Tibial nerve (tissue), 4 donors: Measurements from ENCODE around the gene RALA. TPM values are rescaled to one million over a fixed set of nuclear protein-coding genes. Genes with fewer than 3 reads are reported as not detected.

ENCODE experiments used
- DNase-seq, 2 donors: peaks; one replicate each; pipeline ENCODE4 v3.0.0-alpha.2; 2019; ENCODE audit warnings: low spot score in 2 of 2
- H3K27ac ChIP-seq, 4 donors: fragments of 200-600 bp; sonication (generic) in 3 of 4; one replicate each; pipeline ENCODE4 v1.5.1; 2017 to 2019; ENCODE audit warnings: mild to moderate bottlenecking in 1 of 4
- H3K27me3 ChIP-seq, 2 donors: fragments of 200-600 bp; sonication (generic) in 1 of 2; one replicate each; pipeline versions ENCODE4 v1.5.1 to v1.6.0; 2017 to 2019
- H3K36me3 ChIP-seq, 3 donors: fragments of 200-600 bp; sonication (generic); one replicate each; pipeline ENCODE4 v1.5.1; 2018 to 2019
- H3K4me1 ChIP-seq, 4 donors: fragments of 200-600 bp; sonication (generic) in 3 of 4; one replicate each; pipeline ENCODE4 v1.5.1; 2017 to 2019
- H3K4me3 ChIP-seq, 4 donors: fragments of 200-600 bp; sonication (generic) in 3 of 4; one replicate each; pipeline ENCODE4 v1.5.1; 2017 to 2019; ENCODE audit warnings: mild to moderate bottlenecking in 1 of 4, moderate library complexity in 1 of 4
- H3K9me3 ChIP-seq, 4 donors: fragments of 200-600 bp; sonication (generic) in 3 of 4; one replicate each; pipeline ENCODE4 v1.5.1; 2017 to 2019
- EP300 ChIP-seq, 2 donors: sonication (generic); formaldehyde crosslinking; IDR thresholded peaks; one replicate each; pipeline ENCODE4 v1.6.1; 2017; ENCODE audit warnings: antibody characterized with exemption in 2 of 2, mild to moderate bottlenecking in 1 of 2
- POLR2A ChIP-seq, 2 donors: fragments of 450-650 bp; IDR thresholded peaks; one replicate each; pipeline ENCODE4 v1.6.1; 2017; ENCODE audit warnings: antibody characterized with exemption in 2 of 2, mild to moderate bottlenecking in 2 of 2, moderate library complexity in 2 of 2
- WGBS, 2 donors: methylation state at CpG; one replicate each; pipeline ENCODE4 v1.1.5; 2018; 5-methylcytosine and 5-hydroxymethylcytosine counted together
- total RNA-seq, 4 donors: library from RNA; depleted of rRNA; stranded (reverse); fragments of >200 nt; gene quantifications; one replicate each; pipeline ENCODE4 v1.1.0, GENCODE V29; 2016
- TF ChIP-seq, protein P1 (sequence below), 5 experiments: fragments of 200-600 bp in 3 of 5; fragments of 450-650 bp in 2 of 5; sonication (generic) in 3 of 5; IDR thresholded peaks; one replicate each; pipeline ENCODE4 v1.5.1; 2016 to 2019; ENCODE audit warnings: antibody characterized with exemption in 5 of 5, mild to moderate bottlenecking in 3 of 5, moderate library complexity in 2 of 5

RALA gene
- total RNA-seq, 4 donors from 2014 or later, result 16.7 to 38.2 (median 23.9) TPM

DNA sequence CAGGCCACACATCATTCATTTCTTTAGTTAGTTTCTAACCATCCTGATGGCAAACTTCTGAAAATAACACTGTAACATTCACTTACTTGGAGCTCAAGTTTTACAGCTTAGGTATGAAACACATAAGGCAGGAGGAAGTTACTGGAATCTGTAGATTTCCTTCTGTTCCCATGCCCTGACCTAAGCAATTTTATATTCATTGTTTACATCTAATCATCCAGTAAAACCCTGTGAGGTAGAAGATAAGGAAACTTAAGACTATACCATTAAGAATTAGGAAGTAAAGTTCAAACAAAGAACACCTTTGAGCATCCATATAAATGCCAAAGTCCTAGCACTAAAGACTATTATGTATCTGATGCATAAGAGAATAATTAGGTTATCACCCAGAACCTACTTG is 19.5 kb downstream of the RALA start:
- Histone ChIP-seq H3K4me1 (peaks cover 0 to 23% (median 10%) of the 10 kb centered on the region in 4 donors), H3K27ac (no peak overlapping the region), H3K4me3 (no peak overlapping the region), H3K27me3 (no peaks in the 10 kb centered on the region), H3K36me3 (no peaks in the 10 kb centered on the region), H3K9me3 (no peaks in the 10 kb centered on the region)
- DNase-seq, result no peak
- TF ChIP-seq EP300 (IDR thresholded peaks at IDR 0.05) (no peak), POLR2A (IDR thresholded peaks at IDR 0.05) (no peak)
- TF ChIP-seq, protein P1, sequence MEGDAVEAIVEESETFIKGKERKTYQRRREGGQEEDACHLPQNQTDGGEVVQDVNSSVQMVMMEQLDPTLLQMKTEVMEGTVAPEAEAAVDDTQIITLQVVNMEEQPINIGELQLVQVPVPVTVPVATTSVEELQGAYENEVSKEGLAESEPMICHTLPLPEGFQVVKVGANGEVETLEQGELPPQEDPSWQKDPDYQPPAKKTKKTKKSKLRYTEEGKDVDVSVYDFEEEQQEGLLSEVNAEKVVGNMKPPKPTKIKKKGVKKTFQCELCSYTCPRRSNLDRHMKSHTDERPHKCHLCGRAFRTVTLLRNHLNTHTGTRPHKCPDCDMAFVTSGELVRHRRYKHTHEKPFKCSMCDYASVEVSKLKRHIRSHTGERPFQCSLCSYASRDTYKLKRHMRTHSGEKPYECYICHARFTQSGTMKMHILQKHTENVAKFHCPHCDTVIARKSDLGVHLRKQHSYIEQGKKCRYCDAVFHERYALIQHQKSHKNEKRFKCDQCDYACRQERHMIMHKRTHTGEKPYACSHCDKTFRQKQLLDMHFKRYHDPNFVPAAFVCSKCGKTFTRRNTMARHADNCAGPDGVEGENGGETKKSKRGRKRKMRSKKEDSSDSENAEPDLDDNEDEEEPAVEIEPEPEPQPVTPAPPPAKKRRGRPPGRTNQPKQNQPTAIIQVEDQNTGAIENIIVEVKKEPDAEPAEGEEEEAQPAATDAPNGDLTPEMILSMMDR (IDR thresholded peaks at IDR 0.05), result no peak

DNA sequence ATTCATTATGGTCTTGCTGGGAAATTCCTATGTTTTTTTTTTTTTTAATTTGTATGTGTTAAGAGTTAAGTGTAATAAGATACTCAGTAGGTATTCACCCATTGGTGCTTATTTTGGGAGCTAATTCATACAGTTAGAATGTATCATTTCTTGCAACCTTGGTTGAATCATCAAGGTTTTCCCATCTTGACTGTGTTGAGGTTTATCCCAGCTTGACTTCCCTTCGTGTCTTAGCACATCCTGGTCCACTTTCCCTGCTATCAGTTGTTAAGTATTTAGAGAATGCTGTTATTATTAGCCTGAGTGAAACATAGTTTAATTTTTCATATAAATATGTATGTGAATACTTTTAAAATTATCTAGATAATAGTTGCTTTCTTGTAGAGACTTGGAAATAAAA is 20.8 kb downstream of the RALA start:
- Histone ChIP-seq H3K27ac (no peak overlapping the region), H3K27me3 (no peaks in the 10 kb centered on the region), H3K4me1 (peaks cover 0 to 23% (median 10%) of the 10 kb centered on the region in 4 donors), H3K4me3 (no peak overlapping the region), H3K9me3 (no peaks in the 10 kb centered on the region), H3K36me3 (peaks cover 0 to 5% (median 0%) of the 10 kb centered on the region in 3 donors)
- TF ChIP-seq, protein P1 (IDR thresholded peaks at IDR 0.05), result no peak
- TF ChIP-seq EP300 (IDR thresholded peaks at IDR 0.05), result no peak
- no peak for TF ChIP-seq POLR2A (IDR thresholded peaks at IDR 0.05)
- 64 to 71% methylated on average over 1 of the region's 1 CpG for WGBS, 2 donors
- DNase-seq, result no peak

DNA sequence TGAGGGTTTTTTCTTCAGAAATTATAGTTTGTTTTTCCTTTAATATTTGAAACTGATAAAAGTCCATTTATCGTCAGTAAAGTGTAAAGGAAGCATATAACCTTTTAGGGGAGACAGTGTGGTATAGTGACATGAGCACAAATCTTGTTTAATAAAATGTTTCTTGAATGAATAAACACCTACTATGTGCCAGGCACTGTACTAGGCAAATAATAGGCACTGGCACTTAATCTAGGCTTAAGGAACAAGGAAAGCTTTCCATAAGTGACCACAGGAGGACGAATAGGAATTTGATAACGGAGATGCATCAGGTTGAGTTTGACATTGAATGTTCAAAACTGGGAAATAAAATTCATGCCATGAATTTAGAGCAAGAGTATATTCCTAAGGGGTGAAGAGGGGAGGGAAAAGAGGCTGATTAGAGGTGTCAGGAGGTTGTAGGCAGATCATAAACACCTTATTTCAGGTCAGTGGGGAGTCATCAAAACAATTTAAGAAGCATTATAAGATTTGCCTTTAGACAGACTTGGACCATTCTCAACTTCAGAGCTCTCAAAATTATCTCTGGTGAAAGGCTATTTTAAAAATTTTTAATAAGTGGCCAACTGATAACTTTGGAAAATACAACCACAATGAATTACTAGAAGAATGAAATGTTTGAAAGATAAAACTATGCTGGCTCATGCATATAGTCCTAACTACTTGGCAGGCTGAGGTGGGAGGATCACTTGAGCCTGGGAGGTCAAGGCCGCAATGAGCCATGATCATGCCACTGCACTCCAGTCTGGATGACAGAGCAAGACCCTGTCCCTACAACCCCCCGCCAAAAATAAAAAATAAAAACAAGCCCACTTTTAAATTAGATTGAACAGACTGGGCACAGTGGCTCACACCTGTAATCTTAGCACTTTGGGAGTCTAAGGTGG is 22.4 kb downstream of the RALA start:
- Histone ChIP-seq H3K4me3 (no peak overlapping the region), H3K4me1 (peaks cover 0 to 23% (median 11%) of the 10 kb centered on the region in 4 donors), H3K9me3 (no peaks in the 10 kb centered on the region), H3K27me3 (no peaks in the 10 kb centered on the region), H3K36me3 (peaks cover 0 to 5% (median 0%) of the 10 kb centered on the region in 3 donors), H3K27ac (no peak overlapping the region)
- TF ChIP-seq EP300 (IDR thresholded peaks at IDR 0.05) (no peak), POLR2A (IDR thresholded peaks at IDR 0.05) (no peak)
- TF ChIP-seq, protein P1 (IDR thresholded peaks at IDR 0.05), result no peak
- WGBS, 2 donors, result 79 to 82% methylated on average over 5 of the region's 5 CpGs
- DNase-seq, result no peak

DNA sequence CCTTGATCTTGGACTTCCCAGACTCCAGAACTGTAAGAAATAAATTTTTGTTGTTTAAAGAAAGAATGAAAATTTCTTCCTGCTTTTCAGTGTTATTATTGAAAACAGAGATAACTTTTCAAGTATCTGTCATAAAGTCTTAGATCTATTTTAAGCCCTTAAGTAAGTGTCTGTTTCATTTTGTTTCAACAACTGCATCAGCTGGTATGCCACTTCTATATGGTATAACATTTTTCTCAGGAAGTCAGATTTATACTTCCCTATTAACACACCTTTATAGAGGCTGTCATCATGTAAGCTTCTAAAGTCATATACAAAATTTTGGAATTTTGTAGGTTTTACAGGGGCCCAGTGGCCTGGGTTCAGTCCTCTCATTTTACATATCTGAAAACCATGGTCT is 24.4 kb downstream of the RALA start:
- H3K27me3 ChIP-seq, result no peaks in the 10 kb centered on the region
- no peak overlapping the region for H3K4me3 ChIP-seq
- peaks cover 0 to 5% (median 0%) of the 10 kb centered on the region in 3 donors for H3K36me3 ChIP-seq
- no peak overlapping the region for H3K27ac ChIP-seq
- TF ChIP-seq, protein P1 (IDR thresholded peaks at IDR 0.05), result no peak
- no peak for TF ChIP-seq EP300 (IDR thresholded peaks at IDR 0.05)
- TF ChIP-seq POLR2A (IDR thresholded peaks at IDR 0.05), result no peak
- H3K9me3 ChIP-seq, result no peaks in the 10 kb centered on the region
- H3K4me1 ChIP-seq, result peaks cover 0 to 32% (median 14%) of the 10 kb centered on the region in 4 donors
- DNase-seq, result no peak

DNA sequence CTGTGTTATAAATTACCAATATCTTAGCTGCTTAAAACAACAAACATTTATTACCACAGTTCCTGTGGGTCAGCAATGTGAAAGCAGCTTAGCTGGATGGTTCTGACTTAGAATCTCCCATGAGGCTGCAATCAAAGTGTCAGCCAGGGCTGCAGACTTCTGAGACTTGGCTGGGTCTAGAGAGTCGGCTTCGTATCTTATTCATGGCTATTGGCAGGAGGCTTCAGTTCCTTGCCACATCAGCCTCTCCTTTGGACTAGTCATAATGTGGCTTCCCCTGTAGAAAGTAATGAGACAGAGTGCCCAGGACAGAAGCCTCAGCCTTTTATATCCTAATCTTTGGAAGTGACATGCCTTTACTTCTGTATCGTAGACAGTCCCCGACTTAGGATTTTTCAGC is 27.3 kb downstream of the RALA start:
- Histone ChIP-seq H3K9me3 (peaks cover 0 to 10% (median 0%) of the 10 kb centered on the region in 4 donors), H3K4me3 (no peak overlapping the region), H3K36me3 (peaks cover 0 to 5% (median 0%) of the 10 kb centered on the region in 3 donors), H3K4me1 (peaks cover 0 to 19% (median 9%) of the 10 kb centered on the region in 4 donors), H3K27me3 (no peaks in the 10 kb centered on the region), H3K27ac (no peak overlapping the region)
- DNase-seq, result peak in 1 of 2 donors; percentile 15
- WGBS, 2 donors, result 75 to 78% methylated on average over 4 of the region's 4 CpGs
- TF ChIP-seq, protein P1 (IDR thresholded peaks at IDR 0.05), result no peak
- TF ChIP-seq EP300 (IDR thresholded peaks at IDR 0.05), result no peak
- TF ChIP-seq POLR2A (IDR thresholded peaks at IDR 0.05), result no peak
